ENCODE measurements around the gene UROC1.

GRCh38 chr3:126521122-126521891, 3.7 kb upstream of the UROC1 start:
- no peak for TF ChIP-seq CTCF (IDR thresholded peaks at IDR 0.05)
- no peak for TF ChIP-seq ZFX (IDR thresholded peaks at IDR 0.05; ENCODE audit: borderline replicate concordance)

Measured in 22Rv1 (cell line).